NCI-H69 (cell line): Measurements from ENCODE around the gene SLCO3A1.
"Not testable (repeated sequence)": the region's sequence is repeated elsewhere in the genome, so short reads cannot be mapped to it uniquely, and the experiment has no call there.

ENCODE experiments used
- DNase-seq: peaks from one replicate; lab custom pipeline; 2025; lab: John Stamatoyannopoulos, UW

SLCO3A1 gene

DNA sequence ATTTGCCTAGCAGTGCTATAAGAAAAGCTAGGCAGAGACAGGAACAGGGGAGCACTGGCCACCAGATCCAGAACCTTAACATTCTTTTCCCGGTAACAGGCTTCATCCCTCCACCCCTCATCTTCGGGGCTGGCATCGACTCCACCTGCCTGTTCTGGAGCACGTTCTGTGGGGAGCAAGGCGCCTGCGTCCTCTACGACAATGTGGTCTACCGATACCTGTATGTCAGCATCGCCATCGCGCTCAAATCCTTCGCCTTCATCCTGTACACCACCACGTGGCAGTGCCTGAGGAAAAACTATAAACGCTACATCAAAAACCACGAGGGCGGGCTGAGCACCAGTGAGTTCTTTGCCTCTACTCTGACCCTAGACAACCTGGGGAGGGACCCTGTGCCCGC is 309.1 kb downstream of the SLCO3A1 start:
- DNase-seq: no peak

- DNase-seq: no peak
These were observed 310.1 kb downstream of the SLCO3A1 start for GRCh38 chr15:92163641-92164040.

GRCh38 chr15:92164327-92165000 is 311.0 kb downstream of the SLCO3A1 start:
- no peak for DNase-seq

DNA sequence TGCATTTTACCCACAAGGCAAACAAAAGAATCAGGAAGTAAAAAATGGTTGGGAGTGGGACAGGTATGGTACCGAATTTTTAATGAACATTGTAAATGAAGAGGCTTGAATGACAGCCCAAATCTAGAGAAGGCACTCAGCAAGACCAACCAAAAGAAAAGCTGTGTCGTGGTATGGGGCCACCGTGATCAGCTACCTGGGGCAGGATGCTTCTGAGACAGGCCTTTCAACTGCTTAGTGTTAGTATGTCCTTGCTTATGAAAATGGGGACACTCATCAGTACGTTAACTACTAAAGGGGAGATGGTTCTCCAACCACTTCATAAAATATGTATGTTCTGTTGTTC is 311.5 kb downstream of the SLCO3A1 start:
- DNase-seq: no peak

DNA sequence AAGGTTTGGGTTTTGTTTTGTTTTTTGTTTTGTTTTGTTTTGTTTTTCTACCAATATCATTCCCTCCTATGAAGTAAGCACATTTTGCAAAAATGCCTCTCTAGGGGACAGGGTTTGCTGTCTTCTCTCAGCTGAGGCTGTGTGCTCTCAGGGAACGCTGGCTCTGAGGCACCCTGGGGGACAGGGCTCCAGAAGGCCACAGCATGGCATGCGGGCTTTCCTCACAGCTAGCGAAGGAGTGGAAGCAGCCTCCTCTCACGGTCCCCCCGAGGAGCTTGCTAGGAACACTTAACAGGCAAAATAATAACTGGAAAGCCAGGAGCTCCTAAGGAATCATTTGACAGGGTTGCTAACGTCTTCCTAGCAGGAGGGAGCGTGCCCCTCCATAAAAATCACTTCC is 312.5 kb downstream of the SLCO3A1 start:
- DNase-seq: no peak

DNA sequence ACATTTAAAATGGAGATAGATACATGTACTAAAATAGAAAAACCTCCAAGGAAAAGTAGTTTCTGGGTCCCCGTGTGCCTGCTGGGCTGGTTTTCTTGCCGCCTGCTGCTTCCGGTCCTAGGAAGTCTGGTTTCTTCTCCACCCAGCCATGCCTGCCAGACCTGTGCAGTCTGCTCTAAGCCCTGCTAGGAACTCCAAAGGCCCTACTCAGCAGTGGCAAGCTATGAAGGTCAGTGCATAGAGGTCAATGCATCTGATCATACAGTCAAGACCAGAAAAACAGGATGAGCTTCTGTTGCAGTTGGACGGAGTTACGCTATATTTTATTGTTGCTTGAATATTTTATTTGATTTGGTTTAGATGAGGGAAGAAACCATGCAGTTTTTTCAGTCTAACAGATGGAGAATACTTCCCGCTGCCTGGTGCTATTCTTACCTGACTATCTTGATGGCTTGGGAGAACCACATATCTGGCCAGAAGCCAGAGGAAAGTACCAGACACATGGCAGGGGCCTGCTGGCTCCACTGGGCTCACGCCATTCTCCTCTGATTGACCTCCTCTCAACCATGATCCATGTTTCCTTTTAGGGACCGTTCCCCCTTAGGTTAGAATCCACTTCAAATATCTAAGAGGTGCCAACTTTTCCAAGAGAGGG is 313.4 kb downstream of the SLCO3A1 start:
- DNase-seq: no peak

- DNase-seq: no peak
These were observed 313.9 kb downstream of the SLCO3A1 start for GRCh38 chr15:92167451-92167850.

DNA sequence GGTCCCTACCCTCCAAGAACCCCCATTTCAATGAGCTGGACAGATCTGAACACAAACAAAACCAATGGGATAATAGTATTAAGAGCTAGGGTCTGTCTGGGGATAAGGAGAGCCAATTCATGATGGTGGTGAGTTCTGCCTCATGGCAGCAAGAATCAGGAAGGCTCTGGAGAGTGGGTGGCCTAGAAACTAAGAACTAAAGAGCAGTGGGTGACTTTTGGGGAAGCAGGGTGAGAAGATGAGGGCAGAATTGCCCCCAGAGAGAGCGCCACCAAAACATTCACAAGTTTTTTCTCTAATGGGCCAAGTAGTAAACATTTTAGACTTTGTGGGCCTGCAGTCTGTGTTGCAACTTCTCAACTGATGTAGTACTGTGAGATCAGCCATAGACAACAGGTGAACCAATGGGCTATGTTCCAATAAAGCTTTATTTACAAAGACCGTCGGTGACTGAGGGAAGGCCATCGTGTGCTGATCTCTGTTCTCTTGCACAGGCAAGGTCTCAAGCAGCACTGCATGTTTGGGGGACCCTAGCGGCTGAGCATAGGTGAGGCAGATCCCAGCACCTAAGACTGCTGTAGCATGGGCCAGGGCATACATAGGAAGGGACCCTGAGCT is 314.7 kb downstream of the SLCO3A1 start:
- DNase-seq: no peak

DNA sequence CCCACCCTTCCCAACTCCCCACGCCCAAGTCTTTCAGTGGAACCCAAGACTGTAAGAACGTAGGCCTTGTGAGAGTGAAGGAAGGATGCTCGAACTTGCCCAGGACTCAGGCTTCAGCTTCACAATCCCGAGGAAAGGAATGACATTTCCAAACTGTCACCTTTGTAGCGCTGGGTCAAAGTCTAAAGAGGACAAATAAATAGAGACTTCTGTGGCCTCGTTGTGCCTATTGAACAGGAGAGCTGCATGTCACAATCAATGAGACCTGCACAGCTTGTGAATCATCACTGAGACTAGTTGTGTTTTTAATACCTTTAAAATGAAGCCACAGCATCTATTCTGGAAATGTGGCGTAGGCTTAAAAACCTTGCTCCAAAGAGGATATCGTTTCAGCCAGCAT is 317.4 kb downstream of the SLCO3A1 start:
- no peak for DNase-seq

DNA sequence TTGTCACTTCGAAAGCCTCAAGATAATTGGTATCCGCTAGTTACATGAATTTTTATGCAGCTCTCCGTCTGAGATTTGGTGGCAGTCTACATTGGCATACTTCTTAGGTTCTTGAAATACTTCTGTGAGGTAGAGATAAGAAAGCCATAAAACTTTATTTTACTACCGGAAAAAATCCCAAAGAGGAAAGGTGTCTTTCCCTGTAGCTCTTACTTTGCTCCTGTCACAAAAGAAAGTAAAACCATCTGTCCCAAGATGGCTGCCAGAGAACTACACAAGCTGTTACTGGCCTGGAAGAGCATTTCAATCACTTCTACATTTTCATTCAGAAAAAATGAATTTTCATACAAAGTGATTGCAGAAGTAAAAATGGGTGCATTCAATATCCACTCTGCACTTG is 325.4 kb downstream of the SLCO3A1 start:
- no peak for DNase-seq

DNA sequence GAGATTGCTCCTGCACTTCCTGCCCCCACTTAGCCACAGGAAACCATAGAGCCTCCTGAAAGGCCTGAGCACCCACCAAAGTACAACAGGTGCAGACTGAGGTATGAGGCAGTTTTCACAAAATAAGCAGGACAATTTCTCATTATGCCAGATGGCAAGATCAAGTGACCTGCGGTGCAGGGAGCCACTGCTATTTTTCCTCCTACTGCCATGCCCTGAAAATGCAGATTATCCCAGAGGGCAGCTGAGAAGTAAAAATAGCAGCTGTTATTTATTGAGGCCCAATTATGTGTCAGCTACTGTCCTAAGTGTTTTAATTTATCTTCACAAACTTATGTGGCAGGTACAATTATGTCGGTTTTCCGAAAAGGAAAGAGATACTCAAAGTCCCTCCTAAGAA is 330.6 kb downstream of the SLCO3A1 start:
- DNase-seq: no peak

GRCh38 chr15:92184679-92185230 is 331.2 kb downstream of the SLCO3A1 start:
- DNase-seq: no peak

DNA sequence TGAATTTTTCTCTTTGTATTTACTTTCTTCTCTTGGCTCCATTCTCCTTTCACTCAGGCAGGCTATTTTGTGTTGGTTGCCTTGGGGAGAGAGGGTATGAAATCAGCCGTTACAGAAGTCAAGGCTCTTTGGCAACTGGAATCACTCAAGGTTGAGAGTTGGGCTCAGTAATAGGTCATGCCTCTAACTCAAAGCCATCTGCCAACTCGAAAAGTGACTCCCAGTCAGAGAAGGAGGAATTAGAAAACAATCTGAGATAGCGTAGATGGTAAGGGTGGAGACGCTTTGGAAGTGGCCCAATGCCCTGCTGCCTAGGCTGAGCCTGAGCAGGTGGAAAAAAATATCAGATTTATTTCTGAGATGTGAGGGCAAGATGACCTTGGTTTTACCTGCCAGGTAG is 334.5 kb downstream of the SLCO3A1 start:
- no peak for DNase-seq

DNA sequence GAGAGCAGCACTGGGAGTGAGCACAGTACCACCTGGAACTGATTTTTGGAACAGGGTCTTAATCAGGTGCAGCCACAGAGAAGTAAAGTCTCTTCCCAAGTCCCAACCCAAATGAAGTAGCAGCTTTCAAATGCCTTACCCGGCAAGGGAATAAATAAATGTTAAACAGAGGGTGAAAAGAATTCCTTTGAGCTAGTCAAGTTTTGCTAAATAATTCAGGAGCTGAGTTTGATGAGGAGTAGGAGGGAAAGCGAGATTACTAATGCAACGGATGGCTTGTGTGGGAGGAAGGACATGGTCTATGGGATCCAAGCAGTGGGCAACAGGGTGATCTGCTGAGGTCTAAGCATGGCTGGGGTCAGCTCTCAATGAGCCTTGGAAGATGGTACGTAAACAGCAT is 335.7 kb downstream of the SLCO3A1 start:
- DNase-seq: no peak

GRCh38 chr15:92195241-92195640 is 341.7 kb downstream of the SLCO3A1 start:
- DNase-seq: no peak

- DNase-seq: no peak
These were observed 342.8 kb downstream of the SLCO3A1 start for GRCh38 chr15:92196342-92196741.

DNA sequence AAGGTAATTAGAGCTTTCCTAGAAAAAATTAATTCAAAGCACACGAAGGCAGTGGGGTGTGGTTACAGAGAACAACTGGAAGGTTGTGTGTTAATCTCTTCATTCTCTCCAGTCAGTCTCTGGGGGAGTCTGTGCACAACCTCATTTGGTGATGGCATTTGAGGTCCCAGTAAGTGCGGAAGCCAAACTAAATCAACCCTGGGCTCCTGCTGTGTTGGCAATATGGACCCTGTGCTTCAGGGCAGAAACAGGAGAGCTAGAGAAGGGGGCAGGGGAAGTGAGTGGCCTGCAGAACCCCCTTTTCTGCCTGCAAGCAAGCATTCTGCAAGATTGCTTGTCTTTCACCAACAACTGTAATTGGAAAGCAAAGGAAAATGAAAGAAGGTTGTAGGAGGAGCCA is 344.2 kb downstream of the SLCO3A1 start:
- peak; percentile 7 for DNase-seq

GRCh38 chr15:92200891-92201290 is 347.4 kb downstream of the SLCO3A1 start:
- no peak for DNase-seq

- no peak for DNase-seq
These were observed 351.8 kb downstream of the SLCO3A1 start for GRCh38 chr15:92205255-92205739.

DNA sequence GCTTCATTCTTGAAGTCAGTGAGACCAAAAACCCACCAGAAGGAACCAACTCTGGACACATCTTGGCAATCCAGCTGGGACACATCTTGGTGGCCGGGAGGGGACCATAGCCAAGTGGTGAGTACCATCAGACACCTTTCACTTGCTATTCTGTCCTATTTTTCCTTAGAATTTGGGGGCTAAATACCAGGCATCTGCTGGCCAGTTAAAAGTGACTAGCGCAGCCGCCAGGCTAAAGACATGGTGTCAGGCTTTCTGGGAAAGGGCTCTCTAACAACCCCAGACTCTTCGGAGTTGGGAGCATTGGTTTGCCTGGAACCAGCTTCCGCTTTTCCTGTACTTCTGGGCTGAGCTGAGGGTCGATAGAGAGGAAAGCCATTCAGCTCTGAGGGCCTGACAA is 354.1 kb downstream of the SLCO3A1 start:
- not testable (repeated sequence) for DNase-seq
